ENCODE results near the gene HOXD1. TPM values are rescaled to one million over a fixed set of nuclear protein-coding genes. Genes with fewer than 3 reads are reported as not detected.

HOXD1 gene
- total RNA-seq, 4 donors from 2014 or later, result 0.11 to 0.40 TPM; not detected in 2

- Histone ChIP-seq H3K9me3 (no peaks in the 10 kb centered on the region), H3K4me1 (peaks cover 9 to 17% of the 10 kb centered on the region in 2 donors), H3K27ac (no peak overlapping the region), H3K4me3 (replicated peaks in 1 of 3) (no peak overlapping the region), H3K27me3 (peaks cover 51% of the 10 kb centered on the region), H3K36me3 (no peaks in the 10 kb centered on the region)
- no peak for TF ChIP-seq POLR2A (IDR thresholded peaks at IDR 0.05)
- no peak for TF ChIP-seq CTCF (IDR thresholded peaks at IDR 0.05)
- DNase-seq, result no peak
- WGBS, 2 donors, result 16 to 19% methylated on average over 1 of the region's 1 CpG
- intact Hi-C loops (cut with DNase I), result no loop called here
Measured at GRCh38 chr2:176193048-176193447, 4.6 kb downstream of the HOXD1 start.

- TF ChIP-seq POLR2A (IDR thresholded peaks at IDR 0.05), result no peak
- TF ChIP-seq CTCF (IDR thresholded peaks at IDR 0.05), result no peak
- no peak overlapping the region for H3K4me3 ChIP-seq (replicated peaks in 1 of 3)
Measured at GRCh38 chr2:176199902-176200301, 11.4 kb downstream of the HOXD1 start.

DNA sequence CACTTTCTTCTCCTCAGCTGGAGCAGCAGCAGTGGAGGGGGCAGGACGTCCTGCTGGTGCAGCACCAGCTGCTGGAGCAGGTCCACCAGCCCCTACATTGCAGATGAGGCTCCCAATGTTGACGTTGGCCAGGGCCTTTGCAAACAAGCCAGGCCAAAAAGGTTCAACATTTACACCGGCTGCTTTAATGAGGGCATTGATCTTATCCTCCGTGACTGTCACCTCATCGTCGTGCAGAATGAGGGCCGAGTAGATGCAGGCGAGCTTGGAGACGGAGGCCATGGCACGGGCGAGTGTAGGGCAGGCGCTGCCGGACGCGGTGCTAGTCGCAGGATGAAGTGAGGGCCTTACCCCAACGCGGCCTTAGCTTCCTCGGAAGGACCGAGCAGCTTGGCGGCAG is 12.5 kb downstream of the HOXD1 start:
- 64 to 66% methylated on average over 21 of the region's 21 CpGs for WGBS, 2 donors
- no peak for DNase-seq
- intact Hi-C loops (cut with DNase I), result no loop called here
- Histone ChIP-seq H3K4me1 (no peaks in the 10 kb centered on the region), H3K36me3 (no peaks in the 10 kb centered on the region), H3K27me3 (no peaks in the 10 kb centered on the region), H3K9me3 (no peaks in the 10 kb centered on the region), H3K4me3 (replicated peaks in 1 of 3) (no peak overlapping the region), H3K27ac (no peak overlapping the region)
- TF ChIP-seq CTCF (IDR thresholded peaks at IDR 0.05), result no peak
- TF ChIP-seq POLR2A (IDR thresholded peaks at IDR 0.05), result no peak

More at GRCh38 chr2:176199902-176200301, 11.4 kb downstream of the HOXD1 start:
- Histone ChIP-seq H3K36me3 (no peaks in the 10 kb centered on the region), H3K27ac (no peak overlapping the region), H3K4me1 (no peaks in the 10 kb centered on the region), H3K9me3 (no peaks in the 10 kb centered on the region), H3K27me3 (no peaks in the 10 kb centered on the region)
- no peak for DNase-seq
- intact Hi-C loops (cut with DNase I), result no loop called here

GRCh38 chr2:176202491-176202890 is 14.0 kb downstream of the HOXD1 start:
- WGBS, 2 donors, result 87% methylated on average over 7 of the region's 7 CpGs
- TF ChIP-seq CTCF (IDR thresholded peaks at IDR 0.05), result no peak
- no peak for TF ChIP-seq POLR2A (IDR thresholded peaks at IDR 0.05)
- no peak overlapping the region for H3K27ac ChIP-seq
- H3K4me1 ChIP-seq, result no peaks in the 10 kb centered on the region
- no peak overlapping the region for H3K4me3 ChIP-seq (replicated peaks in 1 of 3)
- no peak for DNase-seq
- intact Hi-C loops (cut with DNase I), result no loop called here
- no peaks in the 10 kb centered on the region for H3K9me3 ChIP-seq
- no peaks in the 10 kb centered on the region for H3K27me3 ChIP-seq
- H3K36me3 ChIP-seq, result no peaks in the 10 kb centered on the region

GRCh38 chr2:176205126-176205525 is 16.7 kb downstream of the HOXD1 start:
- Histone ChIP-seq H3K4me3 (replicated peaks in 1 of 3) (no peak overlapping the region), H3K9me3 (no peaks in the 10 kb centered on the region), H3K36me3 (no peaks in the 10 kb centered on the region), H3K4me1 (no peaks in the 10 kb centered on the region), H3K27ac (no peak overlapping the region), H3K27me3 (no peaks in the 10 kb centered on the region)
- TF ChIP-seq POLR2A (IDR thresholded peaks at IDR 0.05) (no peak), CTCF (IDR thresholded peaks at IDR 0.05) (no peak)
- no peak for DNase-seq
- intact Hi-C loops (cut with DNase I), result no loop called here
- 83 to 100% methylated on average over 1 of the region's 1 CpG for WGBS, 2 donors

Measured in thyroid gland (tissue), 4 donors.